Esophagus muscularis mucosa (tissue), 4 donors: Measurements from ENCODE around the gene ADPRHL1.

ENCODE experiments used
- CTCF ChIP-seq, 3 experiments: fragments of 200-600 bp in 2 of 3; fragments of 450-650 bp in 1 of 3; sonication (generic) in 2 of 3; IDR thresholded peaks; one replicate each; pipeline ENCODE4 v1.5.1; 2017 to 2019; ENCODE audit warnings: antibody characterized with exemption in 3 of 3, mild to moderate bottlenecking in 2 of 3, moderate library complexity in 1 of 3
- EP300 ChIP-seq: sonication (generic); formaldehyde crosslinking; IDR thresholded peaks from one replicate; pipeline ENCODE4 v1.6.1; 2017; ENCODE audit warnings: antibody characterized with exemption
- POLR2A ChIP-seq: fragments of 450-650 bp; IDR thresholded peaks from one replicate; pipeline ENCODE4 v1.6.1; 2017; ENCODE audit warnings: antibody characterized with exemption, moderate library complexity, mild to moderate bottlenecking, low read depth
- POLR2AphosphoS5 ChIP-seq, 2 donors: sonication (generic); formaldehyde crosslinking; IDR thresholded peaks; one replicate each; pipeline ENCODE4 v1.6.1; 2017; ENCODE audit warnings: antibody characterized with exemption in 2 of 2

DNA sequence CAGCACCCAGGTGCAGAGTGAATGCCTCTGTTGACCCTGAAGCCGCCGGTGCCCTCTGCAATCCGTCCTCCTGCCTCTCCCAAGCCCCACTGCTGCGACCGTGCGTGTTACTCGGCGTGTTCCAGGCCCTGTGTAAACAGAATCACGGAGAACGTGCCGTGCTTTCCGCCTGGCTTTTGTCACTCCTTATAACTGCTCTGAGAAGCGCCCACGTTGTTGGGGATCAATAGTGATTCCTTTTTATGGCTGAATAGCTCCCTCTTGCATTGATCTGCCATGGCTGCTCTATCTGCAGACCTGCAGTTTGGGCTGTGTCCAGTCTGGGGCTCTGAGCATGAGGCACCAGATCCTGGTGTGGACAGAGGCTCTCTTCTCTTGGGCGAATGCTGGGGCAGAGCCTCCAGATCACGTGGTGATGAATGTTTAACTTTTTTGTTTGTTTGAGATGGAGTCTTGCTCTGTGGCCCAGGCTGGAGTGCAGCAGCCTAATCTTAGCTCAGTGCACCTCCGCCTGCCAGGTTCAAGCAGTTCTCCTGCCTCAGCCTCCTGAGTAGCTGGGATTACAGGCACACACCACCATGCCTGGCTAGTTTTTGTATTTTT, 15.8 kb downstream of the ADPRHL1 start:
- no peak for TF ChIP-seq CTCF (IDR thresholded peaks at IDR 0.05)
- no peak for TF ChIP-seq POLR2A
- no peak for TF ChIP-seq POLR2AphosphoS5 (IDR thresholded peaks at IDR 0.05)
- TF ChIP-seq EP300, result no peak
